ENCODE measurements around the gene PUM2.

- TF ChIP-seq ZNF274 (IDR thresholded peaks at IDR 0.05; ENCODE audit: low read depth, low read length): no peak
- no peak for TF ChIP-seq YY1 (IDR thresholded peaks at IDR 0.05; ENCODE audit: insufficient read depth, insufficient read length)
- TF ChIP-seq SUZ12 (IDR thresholded peaks at IDR 0.05; ENCODE audit: extremely low read depth, insufficient read depth, insufficient read length): no peak
These were observed 122.6 kb downstream of the PUM2 start for GRCh38 chr2:20227894-20228505.
